ENCODE data around the gene INPP5A.

The INPP5A gene

GRCh38 chr10:132650611-132651250 lies 113.1 kb downstream of the INPP5A start:
- Histone ChIP-seq H3K27ac (replicated peaks) (no peak overlapping the region), H3K4me3 (replicated peaks; ENCODE audit: insufficient read depth, low read length) (no peak overlapping the region), H3K27me3 (ENCODE audit: insufficient read depth, poor library complexity, severe bottlenecking) (no peaks in the 10 kb centered on the region)
- DNase-seq (ENCODE audit: low read depth in 1 of 2, low spot score in 1 of 2), result no peak
- TF ChIP-seq POLR2AphosphoS5 (IDR thresholded peaks at IDR 0.05; ENCODE audit: low read depth) (no peak), SPI1 (IDR thresholded peaks at IDR 0.05; ENCODE audit: borderline replicate concordance, low read depth) (no peak), GABPA (IDR thresholded peaks at IDR 0.05; ENCODE audit: low read depth) (no peak), CTCF (IDR thresholded peaks at IDR 0.05; ENCODE audit: insufficient read depth, low read length) (no peak)
- TF ChIP-seq, protein P1, sequence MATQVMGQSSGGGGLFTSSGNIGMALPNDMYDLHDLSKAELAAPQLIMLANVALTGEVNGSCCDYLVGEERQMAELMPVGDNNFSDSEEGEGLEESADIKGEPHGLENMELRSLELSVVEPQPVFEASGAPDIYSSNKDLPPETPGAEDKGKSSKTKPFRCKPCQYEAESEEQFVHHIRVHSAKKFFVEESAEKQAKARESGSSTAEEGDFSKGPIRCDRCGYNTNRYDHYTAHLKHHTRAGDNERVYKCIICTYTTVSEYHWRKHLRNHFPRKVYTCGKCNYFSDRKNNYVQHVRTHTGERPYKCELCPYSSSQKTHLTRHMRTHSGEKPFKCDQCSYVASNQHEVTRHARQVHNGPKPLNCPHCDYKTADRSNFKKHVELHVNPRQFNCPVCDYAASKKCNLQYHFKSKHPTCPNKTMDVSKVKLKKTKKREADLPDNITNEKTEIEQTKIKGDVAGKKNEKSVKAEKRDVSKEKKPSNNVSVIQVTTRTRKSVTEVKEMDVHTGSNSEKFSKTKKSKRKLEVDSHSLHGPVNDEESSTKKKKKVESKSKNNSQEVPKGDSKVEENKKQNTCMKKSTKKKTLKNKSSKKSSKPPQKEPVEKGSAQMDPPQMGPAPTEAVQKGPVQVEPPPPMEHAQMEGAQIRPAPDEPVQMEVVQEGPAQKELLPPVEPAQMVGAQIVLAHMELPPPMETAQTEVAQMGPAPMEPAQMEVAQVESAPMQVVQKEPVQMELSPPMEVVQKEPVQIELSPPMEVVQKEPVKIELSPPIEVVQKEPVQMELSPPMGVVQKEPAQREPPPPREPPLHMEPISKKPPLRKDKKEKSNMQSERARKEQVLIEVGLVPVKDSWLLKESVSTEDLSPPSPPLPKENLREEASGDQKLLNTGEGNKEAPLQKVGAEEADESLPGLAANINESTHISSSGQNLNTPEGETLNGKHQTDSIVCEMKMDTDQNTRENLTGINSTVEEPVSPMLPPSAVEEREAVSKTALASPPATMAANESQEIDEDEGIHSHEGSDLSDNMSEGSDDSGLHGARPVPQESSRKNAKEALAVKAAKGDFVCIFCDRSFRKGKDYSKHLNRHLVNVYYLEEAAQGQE (IDR thresholded peaks at IDR 0.05; ENCODE audit: insufficient replicate concordance, low read depth), result no peak

DNA sequence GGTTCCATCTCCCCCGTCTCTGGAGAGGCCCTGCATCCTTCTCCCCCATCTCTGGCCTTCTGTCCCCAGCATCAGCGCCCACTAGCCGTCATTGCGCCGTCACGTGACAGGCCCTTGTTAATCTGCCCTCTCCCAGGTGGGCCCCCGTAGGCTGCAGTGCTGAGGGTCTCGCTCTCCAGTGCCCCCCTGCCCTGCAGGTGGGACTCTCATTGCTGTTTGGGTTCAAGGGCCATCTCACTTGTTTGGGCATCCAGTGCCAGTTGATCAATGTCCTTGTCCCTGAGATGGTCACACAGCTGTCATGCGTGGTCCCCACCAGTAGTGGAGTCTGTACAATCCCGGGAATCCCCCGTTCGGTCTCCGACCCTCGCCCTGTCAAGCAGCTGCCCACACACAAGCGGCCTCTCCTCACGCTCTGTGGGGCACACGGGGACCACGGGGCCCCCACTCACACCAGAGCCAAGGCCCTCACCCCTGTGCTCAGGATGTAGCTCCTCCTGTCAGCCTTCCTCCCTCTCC lies 114.0 kb downstream of the INPP5A start:
- no peak for DNase-seq (ENCODE audit: low read depth in 1 of 2, low spot score in 1 of 2)
- Histone ChIP-seq H3K4me3 (replicated peaks; ENCODE audit: insufficient read depth, low read length) (no peak overlapping the region), H3K27me3 (ENCODE audit: insufficient read depth, poor library complexity, severe bottlenecking) (no peaks in the 10 kb centered on the region), H3K27ac (replicated peaks) (no peak overlapping the region)
- TF ChIP-seq GABPA (IDR thresholded peaks at IDR 0.05; ENCODE audit: low read depth), result no peak
- no peak for TF ChIP-seq SPI1 (IDR thresholded peaks at IDR 0.05; ENCODE audit: borderline replicate concordance, low read depth)
- no peak for TF ChIP-seq POLR2AphosphoS5 (IDR thresholded peaks at IDR 0.05; ENCODE audit: low read depth)
- TF ChIP-seq CTCF (IDR thresholded peaks at IDR 0.05; ENCODE audit: insufficient read depth, low read length), result no peak
- TF ChIP-seq, protein P1 (IDR thresholded peaks at IDR 0.05; ENCODE audit: insufficient replicate concordance, low read depth), result no peak

DNA sequence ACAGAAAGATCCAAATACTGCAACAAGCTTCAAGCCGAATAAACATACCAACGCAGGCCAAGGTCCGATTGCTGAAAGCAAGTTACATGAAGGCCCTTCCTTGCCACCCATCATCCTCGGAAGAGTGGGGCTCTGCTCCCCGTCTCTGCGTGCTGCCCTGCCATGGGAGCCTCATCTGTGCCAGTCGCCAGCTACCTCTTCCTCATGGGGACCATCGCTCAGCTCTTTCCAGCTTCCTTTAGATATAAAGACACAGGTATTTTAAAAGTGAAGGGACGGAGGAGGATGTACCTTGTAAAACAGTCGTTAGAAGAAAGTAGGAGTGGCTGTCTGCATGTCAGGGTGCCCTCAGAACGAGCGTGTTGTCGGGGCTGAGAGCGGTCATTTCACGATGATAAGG lies 114.9 kb downstream of the INPP5A start:
- TF ChIP-seq POLR2AphosphoS5 (IDR thresholded peaks at IDR 0.05; ENCODE audit: low read depth) (no peak), GABPA (IDR thresholded peaks at IDR 0.05; ENCODE audit: low read depth) (no peak), SPI1 (IDR thresholded peaks at IDR 0.05; ENCODE audit: borderline replicate concordance, low read depth) (no peak), CTCF (IDR thresholded peaks at IDR 0.05; ENCODE audit: insufficient read depth, low read length) (no peak)
- TF ChIP-seq, protein P1 (IDR thresholded peaks at IDR 0.05; ENCODE audit: insufficient replicate concordance, low read depth), result no peak
- no peak for DNase-seq (ENCODE audit: low read depth in 1 of 2, low spot score in 1 of 2)

More for the DNA sequence above, 114.9 kb downstream of the INPP5A start:
- Histone ChIP-seq H3K4me3 (replicated peaks; ENCODE audit: insufficient read depth, low read length) (no peak overlapping the region), H3K27me3 (ENCODE audit: insufficient read depth, poor library complexity, severe bottlenecking) (no peaks in the 10 kb centered on the region), H3K27ac (replicated peaks) (no peak overlapping the region)
